ENCODE measurements around the gene PARVA. TPM values are rescaled to one million over a fixed set of nuclear protein-coding genes. Genes with fewer than 3 reads are reported as not detected.

Gene PARVA
- total RNA-seq, 1 experiment from 2014 or later, result 10.4 TPM

- no peaks in the 10 kb centered on the region for H3K9me3 Mint-ChIP-seq
- no peak overlapping the region for H3K4me3 Mint-ChIP-seq
- ChIA-PET POLR2A (no interaction called here), CTCF (interaction anchor here (1.2 kb wide), 1 partner anchor 11 kb away, joined by 4 read pairs; no protein-coding TSS in a partner anchor)
- H3K27me3 Mint-ChIP-seq (ENCODE audit: low read depth), result no peaks in the 10 kb centered on the region
- TF ChIP-seq TEAD4 (CRISPR knock-in tag; IDR thresholded peaks at IDR 0.05) (no peak), JAZF1 (CRISPR knock-in tag; IDR thresholded peaks at IDR 0.05) (no peak), NR2C2 (CRISPR knock-in tag; IDR thresholded peaks at IDR 0.05) (no peak), ESRRA (CRISPR knock-in tag; IDR thresholded peaks at IDR 0.05; ENCODE audit: borderline replicate concordance) (no peak), FOXK1 (CRISPR knock-in tag; IDR thresholded peaks at IDR 0.05) (no peak), CBFB (CRISPR knock-in tag; IDR thresholded peaks at IDR 0.05; ENCODE audit: low read depth) (no peak), ERG (CRISPR knock-in tag; IDR thresholded peaks at IDR 0.05) (no peak), ARID4B (CRISPR knock-in tag; IDR thresholded peaks at IDR 0.05; ENCODE audit: borderline replicate concordance) (no peak), USF1 (CRISPR knock-in tag; IDR thresholded peaks at IDR 0.05) (no peak), CTCF (IDR thresholded peaks at IDR 0.05) (no peak)
- TF ChIP-seq, protein P1, sequence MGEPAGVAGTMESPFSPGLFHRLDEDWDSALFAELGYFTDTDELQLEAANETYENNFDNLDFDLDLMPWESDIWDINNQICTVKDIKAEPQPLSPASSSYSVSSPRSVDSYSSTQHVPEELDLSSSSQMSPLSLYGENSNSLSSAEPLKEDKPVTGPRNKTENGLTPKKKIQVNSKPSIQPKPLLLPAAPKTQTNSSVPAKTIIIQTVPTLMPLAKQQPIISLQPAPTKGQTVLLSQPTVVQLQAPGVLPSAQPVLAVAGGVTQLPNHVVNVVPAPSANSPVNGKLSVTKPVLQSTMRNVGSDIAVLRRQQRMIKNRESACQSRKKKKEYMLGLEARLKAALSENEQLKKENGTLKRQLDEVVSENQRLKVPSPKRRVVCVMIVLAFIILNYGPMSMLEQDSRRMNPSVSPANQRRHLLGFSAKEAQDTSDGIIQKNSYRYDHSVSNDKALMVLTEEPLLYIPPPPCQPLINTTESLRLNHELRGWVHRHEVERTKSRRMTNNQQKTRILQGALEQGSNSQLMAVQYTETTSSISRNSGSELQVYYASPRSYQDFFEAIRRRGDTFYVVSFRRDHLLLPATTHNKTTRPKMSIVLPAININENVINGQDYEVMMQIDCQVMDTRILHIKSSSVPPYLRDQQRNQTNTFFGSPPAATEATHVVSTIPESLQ (CRISPR knock-in tag; IDR thresholded peaks at IDR 0.05), result no peak
- TF ChIP-seq, protein P2, sequence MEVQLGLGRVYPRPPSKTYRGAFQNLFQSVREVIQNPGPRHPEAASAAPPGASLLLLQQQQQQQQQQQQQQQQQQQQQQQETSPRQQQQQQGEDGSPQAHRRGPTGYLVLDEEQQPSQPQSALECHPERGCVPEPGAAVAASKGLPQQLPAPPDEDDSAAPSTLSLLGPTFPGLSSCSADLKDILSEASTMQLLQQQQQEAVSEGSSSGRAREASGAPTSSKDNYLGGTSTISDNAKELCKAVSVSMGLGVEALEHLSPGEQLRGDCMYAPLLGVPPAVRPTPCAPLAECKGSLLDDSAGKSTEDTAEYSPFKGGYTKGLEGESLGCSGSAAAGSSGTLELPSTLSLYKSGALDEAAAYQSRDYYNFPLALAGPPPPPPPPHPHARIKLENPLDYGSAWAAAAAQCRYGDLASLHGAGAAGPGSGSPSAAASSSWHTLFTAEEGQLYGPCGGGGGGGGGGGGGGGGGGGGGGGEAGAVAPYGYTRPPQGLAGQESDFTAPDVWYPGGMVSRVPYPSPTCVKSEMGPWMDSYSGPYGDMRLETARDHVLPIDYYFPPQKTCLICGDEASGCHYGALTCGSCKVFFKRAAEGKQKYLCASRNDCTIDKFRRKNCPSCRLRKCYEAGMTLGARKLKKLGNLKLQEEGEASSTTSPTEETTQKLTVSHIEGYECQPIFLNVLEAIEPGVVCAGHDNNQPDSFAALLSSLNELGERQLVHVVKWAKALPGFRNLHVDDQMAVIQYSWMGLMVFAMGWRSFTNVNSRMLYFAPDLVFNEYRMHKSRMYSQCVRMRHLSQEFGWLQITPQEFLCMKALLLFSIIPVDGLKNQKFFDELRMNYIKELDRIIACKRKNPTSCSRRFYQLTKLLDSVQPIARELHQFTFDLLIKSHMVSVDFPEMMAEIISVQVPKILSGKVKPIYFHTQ (CRISPR knock-in tag; IDR thresholded peaks at IDR 0.05), result no peak
- TF ChIP-seq, protein P3, sequence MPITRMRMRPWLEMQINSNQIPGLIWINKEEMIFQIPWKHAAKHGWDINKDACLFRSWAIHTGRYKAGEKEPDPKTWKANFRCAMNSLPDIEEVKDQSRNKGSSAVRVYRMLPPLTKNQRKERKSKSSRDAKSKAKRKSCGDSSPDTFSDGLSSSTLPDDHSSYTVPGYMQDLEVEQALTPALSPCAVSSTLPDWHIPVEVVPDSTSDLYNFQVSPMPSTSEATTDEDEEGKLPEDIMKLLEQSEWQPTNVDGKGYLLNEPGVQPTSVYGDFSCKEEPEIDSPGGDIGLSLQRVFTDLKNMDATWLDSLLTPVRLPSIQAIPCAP (CRISPR knock-in tag; IDR thresholded peaks at IDR 0.05), result no peak
- peaks cover 17% of the 10 kb centered on the region for H3K4me1 Mint-ChIP-seq
- ATAC-seq (no peak), DNase-seq (ENCODE audit: low spot score) (no peak)
- H3K36me3 Mint-ChIP-seq, result no peaks in the 10 kb centered on the region
- H3K27ac Mint-ChIP-seq, result no peak overlapping the region
Observed at GRCh38 chr11:12420040-12420439, 42.7 kb downstream of the PARVA start.

Measured in WTC11 (cell line).